Esophagus squamous epithelium (tissue), 5 donors: ENCODE measurements around the gene SBSN. TPM values are rescaled to one million over a fixed set of nuclear protein-coding genes. Genes with fewer than 3 reads are reported as not detected.

Source experiments
- DNase-seq: peaks from one replicate; lab custom pipeline; 2025; lab: John Stamatoyannopoulos, UW
- H3K27ac ChIP-seq, 4 donors: fragments of 200-600 bp; sonication (generic); one replicate each; pipeline ENCODE4 v1.5.1; 2016 to 2019; ENCODE audit warnings: mild to moderate bottlenecking in 1 of 4
- H3K27me3 ChIP-seq, 4 donors: fragments of 200-600 bp; sonication (generic); 1 replicate in 3 of 4; 2 replicates in 1 of 4; pipeline versions ENCODE4 v1.5.1 to v1.6.0; 2017 to 2021; ENCODE audit warnings: antibody characterized with exemption in 1 of 4
- H3K36me3 ChIP-seq, 3 donors: fragments of 200-600 bp; sonication (generic); one replicate each; pipeline ENCODE4 v1.5.1; 2016 to 2019
- H3K4me1 ChIP-seq, 3 donors: fragments of 200-600 bp; sonication (generic); one replicate each; pipeline ENCODE4 v1.5.1; 2017 to 2019
- H3K4me3 ChIP-seq, 4 donors: fragments of 200-600 bp; sonication (generic); 1 replicate in 3 of 4; 2 replicates in 1 of 4; pipeline ENCODE4 v1.5.1; 2016 to 2019; ENCODE audit warnings: mild to moderate bottlenecking in 2 of 4, moderate library complexity in 1 of 4
- H3K9me3 ChIP-seq, 3 donors: fragments of 200-600 bp; sonication (generic); one replicate each; pipeline ENCODE4 v1.5.1; 2016 to 2019
- CTCF ChIP-seq, 6 experiments: fragments of 450-650 bp in 4 of 6; fragments of 200-600 bp in 2 of 6; sonication (generic) in 2 of 6; IDR thresholded peaks; one replicate each; pipeline ENCODE4 v1.5.1; 2016 to 2019; ENCODE audit warnings: antibody characterized with exemption in 6 of 6, mild to moderate bottlenecking in 4 of 6, moderate library complexity in 4 of 6
- POLR2A ChIP-seq, 4 donors: fragments of 450-650 bp; IDR thresholded peaks; one replicate each; pipeline ENCODE4 v1.6.1; 2017; ENCODE audit warnings: antibody characterized with exemption in 4 of 4, mild to moderate bottlenecking in 4 of 4, moderate library complexity in 3 of 4
- WGBS, 2 donors: methylation state at CpG; one replicate each; pipeline ENCODE4 v1.1.5; 2018; 5-methylcytosine and 5-hydroxymethylcytosine counted together
- intact Hi-C: fragments of 100-400 bp; cut with DNase I; formaldehyde crosslinking; loops from one replicate; pipeline ENCODE4 v1.15.0; 2022
- total RNA-seq, 4 donors: library from RNA; depleted of rRNA; stranded (reverse); fragments of >200 nt; gene quantifications; one replicate each; pipeline ENCODE4 v1.1.0, GENCODE V29; 2016
- donor health status: DM: yes; HTN: yes; CAD: no.

SBSN gene
- total RNA-seq, 4 donors from 2014 or later, result 58.2 to 1,096 (median 541) TPM

GRCh38 chr19:35540356-35540927, 12.3 kb upstream of the SBSN start:
- Histone ChIP-seq H3K27ac (no peak overlapping the region), H3K4me3 (no peak overlapping the region), H3K27me3 (peaks cover 0 to 7% (median 0%) of the 10 kb centered on the region in 4 donors), H3K9me3 (no peaks in the 10 kb centered on the region), H3K36me3 (peaks cover 0 to 14% (median 0%) of the 10 kb centered on the region in 3 donors), H3K4me1 (peaks cover 7 to 12% (median 9%) of the 10 kb centered on the region in 3 donors)
- 74% methylated on average over 5 to 6 of the region's 7 CpGs for WGBS, 2 donors
- no peak for DNase-seq
- intact Hi-C loops, result loop anchor here (10.0 kb wide), 1 partner anchor 174 kb away; the partner anchor contains the start of gene KMT2B
- TF ChIP-seq POLR2A (IDR thresholded peaks at IDR 0.05) (no peak), CTCF (IDR thresholded peaks at IDR 0.05) (no peak)

- no peak overlapping the region for H3K27ac ChIP-seq
- DNase-seq, result no peak
- 93 to 96% methylated on average over 8 to 11 of the region's 12 CpGs for WGBS, 2 donors
- H3K4me1 ChIP-seq, result peaks cover 7 to 10% (median 9%) of the 10 kb centered on the region in 3 donors
- no peaks in the 10 kb centered on the region for H3K9me3 ChIP-seq
- H3K27me3 ChIP-seq, result peaks cover 0 to 13% (median 0%) of the 10 kb centered on the region in 4 donors
- H3K4me3 ChIP-seq, result no peak overlapping the region
- peaks cover 0 to 14% (median 0%) of the 10 kb centered on the region in 3 donors for H3K36me3 ChIP-seq
- TF ChIP-seq CTCF (IDR thresholded peaks at IDR 0.05), result no peak
- intact Hi-C loops, result loop anchor here (10.0 kb wide), 1 partner anchor 175 kb away; the partner anchor contains the start of gene KMT2B
Observed at GRCh38 chr19:35539850-35540249, 11.7 kb upstream of the SBSN start.

DNA sequence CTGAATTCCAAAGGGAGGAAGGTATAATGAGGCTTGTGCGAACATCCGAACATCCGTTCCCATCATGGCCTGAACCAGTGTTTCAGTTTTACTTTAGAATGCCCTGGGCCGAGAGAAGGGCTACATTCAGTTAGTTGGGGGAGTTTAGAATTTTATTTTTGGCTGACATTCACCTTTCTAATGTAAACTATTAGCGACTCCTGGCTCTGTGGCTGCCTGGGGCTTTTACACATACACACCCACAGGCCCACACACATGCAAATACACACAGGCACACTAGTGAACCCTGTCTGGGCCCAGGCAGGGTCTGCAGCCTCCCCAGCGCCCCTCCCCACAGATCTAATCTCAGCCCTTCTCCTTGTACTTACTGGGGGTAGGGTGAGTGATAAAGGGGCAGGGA, 11.2 kb upstream of the SBSN start:
- Histone ChIP-seq H3K27me3 (peaks cover 0 to 18% (median 0%) of the 10 kb centered on the region in 4 donors), H3K36me3 (peaks cover 0 to 14% (median 0%) of the 10 kb centered on the region in 3 donors), H3K27ac (no peak overlapping the region), H3K4me3 (no peak overlapping the region), H3K4me1 (peaks cover 4 to 6% (median 4%) of the 10 kb centered on the region in 3 donors), H3K9me3 (no peaks in the 10 kb centered on the region)
- intact Hi-C loops, result no loop called here
- TF ChIP-seq CTCF (IDR thresholded peaks at IDR 0.05) (no peak), POLR2A (IDR thresholded peaks at IDR 0.05) (no peak)
- DNase-seq, result no peak
- 65 to 74% methylated on average over 6 of the region's 6 CpGs for WGBS, 2 donors

DNA sequence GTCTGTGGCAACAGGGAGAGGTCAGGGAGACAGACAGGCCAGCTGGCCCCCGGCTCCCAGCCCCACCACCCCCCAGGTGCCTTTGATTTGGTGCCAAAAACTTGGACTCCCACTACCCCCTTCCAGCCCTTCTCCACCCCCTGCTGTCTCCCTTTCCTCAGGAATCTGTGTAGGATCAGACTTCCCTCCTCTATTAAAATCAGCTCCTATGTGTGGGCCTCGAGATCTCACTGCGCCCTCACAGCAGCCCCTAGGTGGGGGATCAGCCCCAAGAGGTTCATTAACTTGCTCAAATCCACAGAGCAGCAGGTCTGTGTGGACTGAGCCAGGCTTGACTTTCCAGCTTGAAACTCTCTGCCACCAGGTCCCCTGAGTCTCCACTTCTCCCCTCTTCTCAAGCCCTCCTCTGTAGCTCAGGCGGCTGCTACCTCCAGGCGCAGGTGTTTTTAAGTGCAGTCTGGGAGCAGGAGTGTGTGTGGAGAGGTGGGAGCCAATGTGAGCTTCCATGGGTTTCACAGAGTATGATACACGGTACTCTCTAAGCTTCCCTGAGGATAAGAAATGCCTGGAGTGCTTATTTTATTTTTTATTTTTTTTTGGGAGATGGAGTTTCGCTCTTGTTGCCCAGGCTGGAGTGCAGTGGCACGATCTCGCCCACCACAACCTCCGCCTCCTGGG, 6.8 kb upstream of the SBSN start:
- Histone ChIP-seq H3K36me3 (no peaks in the 10 kb centered on the region), H3K9me3 (no peaks in the 10 kb centered on the region), H3K27me3 (peaks cover 0 to 62% (median 0%) of the 10 kb centered on the region in 4 donors), H3K4me3 (no peak overlapping the region), H3K4me1 (peaks cover 6 to 30% (median 6%) of the 10 kb centered on the region in 3 donors), H3K27ac (no peak overlapping the region)
- WGBS, 2 donors, result 55 to 73% methylated on average over 9 of the region's 10 CpGs
- intact Hi-C loops, result no loop called here
- DNase-seq, result no peak
- TF ChIP-seq CTCF (IDR thresholded peaks at IDR 0.05), result no peak
- no peak for TF ChIP-seq POLR2A (IDR thresholded peaks at IDR 0.05)

DNA sequence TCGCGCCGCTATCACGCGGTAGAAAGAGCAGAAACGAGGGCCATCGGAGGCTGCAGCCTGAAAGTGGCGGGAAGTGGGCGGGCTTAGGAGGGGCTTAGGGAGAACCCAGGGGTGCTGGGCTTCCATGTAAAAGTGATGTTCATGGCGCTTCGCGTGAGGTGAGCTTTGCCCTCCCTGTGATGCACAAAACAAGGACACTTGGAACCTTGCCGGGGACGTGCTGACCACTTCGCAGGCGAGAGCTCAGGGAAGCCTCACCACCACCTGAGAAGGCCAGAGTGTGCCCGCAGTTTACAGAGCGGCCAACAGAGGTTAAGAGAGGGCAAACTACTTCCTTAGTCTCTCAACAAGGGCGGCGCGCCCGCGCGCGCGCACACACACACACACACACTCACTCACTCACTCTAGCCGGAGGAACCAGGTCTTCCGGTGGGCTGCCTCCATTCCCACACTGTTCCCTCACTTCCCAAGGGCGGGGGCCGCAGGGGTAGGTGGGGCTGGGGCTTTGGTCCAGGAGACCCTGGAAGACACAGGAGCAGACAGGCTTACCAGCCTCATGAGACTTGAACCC, 5.8 kb upstream of the SBSN start:
- no peaks in the 10 kb centered on the region for H3K36me3 ChIP-seq
- H3K9me3 ChIP-seq, result no peaks in the 10 kb centered on the region
- no peak overlapping the region for H3K27ac ChIP-seq
- 0 to 3% methylated on average over 3 to 7 of the region's 30 CpGs for WGBS, 2 donors
- DNase-seq, result no peak
- TF ChIP-seq POLR2A (IDR thresholded peaks at IDR 0.05) (no peak), CTCF (IDR thresholded peaks at IDR 0.05) (no peak)
- intact Hi-C loops, result no loop called here
- peaks cover 6 to 40% (median 10%) of the 10 kb centered on the region in 3 donors for H3K4me1 ChIP-seq
- peaks cover 0 to 72% (median 0%) of the 10 kb centered on the region in 4 donors for H3K27me3 ChIP-seq
- no peak overlapping the region for H3K4me3 ChIP-seq
